Measurements from ENCODE around the gene SMOC1. TPM values are rescaled to one million over a fixed set of nuclear protein-coding genes. Genes with fewer than 3 reads are reported as not detected.

SMOC1 gene
- total RNA-seq, 1 experiment from 2014 or later = 0.68 TPM

DNA sequence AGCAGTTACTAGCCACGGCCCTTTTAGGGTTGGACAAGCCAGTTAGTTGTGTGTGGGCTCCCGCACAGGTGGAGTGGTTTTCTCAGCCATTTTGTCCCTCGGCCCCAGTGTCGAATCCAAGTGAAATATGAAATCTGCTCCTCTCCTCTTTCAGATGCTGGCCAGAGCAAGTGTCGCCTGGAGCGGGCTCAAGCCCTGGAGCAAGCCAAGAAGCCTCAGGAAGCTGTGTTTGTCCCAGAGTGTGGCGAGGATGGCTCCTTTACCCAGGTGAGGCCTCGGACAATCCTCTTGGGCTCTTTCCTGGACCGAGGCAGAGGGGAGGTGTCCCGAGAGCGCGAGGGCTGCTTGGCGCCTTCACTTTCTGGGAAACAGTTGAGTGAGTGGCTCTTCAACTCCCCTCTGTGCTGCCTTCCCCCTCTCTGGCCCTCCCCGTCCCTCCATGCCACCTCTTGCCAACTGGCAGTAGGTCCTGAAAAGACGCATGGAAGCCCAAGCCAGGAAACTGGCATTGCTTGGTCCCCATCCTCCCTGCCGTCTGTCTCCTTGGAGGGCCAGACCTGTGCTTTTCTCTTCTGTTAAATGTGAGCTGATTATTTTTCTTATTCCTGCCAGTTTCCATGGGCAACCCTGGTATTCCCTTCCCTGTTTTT is 74.2 kb downstream of the SMOC1 start:
- DNase-seq = no peak
- Histone ChIP-seq H3K4me1 (ENCODE audit: insufficient read depth, low read length) (no peaks in the 10 kb centered on the region), H3K23ac (ENCODE audit: insufficient read length, low read depth, low read length) (no peak overlapping the region), H4K20me1 (ENCODE audit: control insufficient read depth, insufficient read depth, insufficient read length) (no peaks in the 10 kb centered on the region), H2AK5ac (ENCODE audit: insufficient read length, low read length) (no peak overlapping the region), H2BK20ac (ENCODE audit: low read depth, low read length, poor library complexity, severe bottlenecking) (no peak overlapping the region), H4K91ac (ENCODE audit: insufficient read length, low read depth, low read length) (no peak overlapping the region), H3K4me2 (ENCODE audit: insufficient read depth, insufficient read length, low read length) (no peak overlapping the region), H3K18ac (ENCODE audit: insufficient read length, low read depth, low read length) (no peak overlapping the region), H3T11ph (ENCODE audit: low read length) (no peak overlapping the region), H3K79me1 (ENCODE audit: insufficient read depth, low read depth, low read length, poor library complexity, severe bottlenecking) (no peaks in the 10 kb centered on the region), H4K8ac (replicated peaks; ENCODE audit: insufficient read length, low read depth, low read length) (no peak overlapping the region), H3K56ac (ENCODE audit: insufficient read length, low read depth, low read length) (no peak overlapping the region), H2BK5ac (ENCODE audit: insufficient read length, low read length) (no peak overlapping the region), H3K9ac (ENCODE audit: extremely low read depth, insufficient read length, low read length) (no peak overlapping the region), H3K4ac (ENCODE audit: low read depth, low read length) (no peak overlapping the region), H4K5ac (ENCODE audit: insufficient read length, low read depth, low read length) (no peak overlapping the region), H3K23me2 (ENCODE audit: insufficient read length, low read depth, low read length, poor library complexity, severe bottlenecking) (no peaks in the 10 kb centered on the region), H2BK12ac (ENCODE audit: insufficient read length, low read depth, low read length) (no peak overlapping the region), H2BK120ac (ENCODE audit: low read depth, low read length, poor library complexity, severe bottlenecking) (no peak overlapping the region), H3K14ac (ENCODE audit: insufficient read depth, low read length) (no peak overlapping the region; the same call in 1 of the 2 replicates), H3K9me3 (ENCODE audit: control insufficient read depth, low read depth, low read length) (no peaks in the 10 kb centered on the region), H3K27ac (ENCODE audit: insufficient read length, low read depth, low read length) (no peak overlapping the region), H3K79me2 (ENCODE audit: insufficient read depth, low read length) (no peaks in the 10 kb centered on the region), H2AFZ (ENCODE audit: low read length) (no peak overlapping the region), H3K27me3 (ENCODE audit: insufficient read depth, low read length) (no peaks in the 10 kb centered on the region), H2BK15ac (ENCODE audit: low read depth, low read length) (no peak overlapping the region)
- no peak for TF ChIP-seq CTCF (conservative IDR thresholded peaks at IDR 0.05)
- H3K4me1 Mint-ChIP-seq = peaks cover 0 to 13% of the 10 kb centered on the region in 2 experiments; a peak in 2 of 4 replicates
- H3K4me3 Mint-ChIP-seq = no peak overlapping the region
- H3K27ac Mint-ChIP-seq = no peak overlapping the region
- H3K27me3 Mint-ChIP-seq (ENCODE audit: low read depth) = peaks cover 3% of the 10 kb centered on the region; the same call in 1 of the 2 replicates
- no peaks in the 10 kb centered on the region for H3K36me3 Mint-ChIP-seq (ENCODE audit: insufficient read depth in 1 of 3, low read depth in 3 of 3)
- H3K9me3 Mint-ChIP-seq = no peaks in the 10 kb centered on the region
- WGBS (ENCODE audit: extremely low coverage, insufficient read length, low lambda C conversion rate) = no CpG with 5 or more reads among the region's 16 CpGs

Measured in H9 (cell line).